A375 (cell line): Measurements from ENCODE around the gene P3H4. TPM values are rescaled to one million over a fixed set of nuclear protein-coding genes. Genes with fewer than 3 reads are reported as not detected.

ENCODE experiments used
- total RNA-seq: library from RNA; depleted of rRNA; stranded (reverse); fragments of >200 nt; shearing (Covaris generic); gene quantifications from 2 replicates; pipeline ENCODE4 v1.2.3, GENCODE V29; 2014; rRNA removed

The P3H4 gene
- 53.4 and 66.4 TPM in 2 replicates for total RNA-seq

GRCh38 chr17:41811549-41812380, at the start of gene P3H4:
P3H4 (minus strand) TSS chr17:41811949; CDS start chr17:41811915, 34 bp downstream.

GRCh38 chr17:41837761-41838538, 26.2 kb upstream of the P3H4 start, which contains the start of gene KLHL10:
KLHL10 (plus strand) TSS chr17:41837825; CDS start chr17:41837933, 108 bp downstream.

GRCh38 chr17:41835800-41836549, 24.2 kb upstream of the P3H4 start, which contains the start of gene NT5C3B:
NT5C3B (minus strand) TSS chr17:41836232; CDS start chr17:41836193, 39 bp downstream.

GRCh38 chr17:41812381-41813151, 817 bp upstream of the P3H4 start, which contains the start of gene FKBP10:
FKBP10 (plus strand) TSS chr17:41813004; CDS start chr17:41813035, 31 bp downstream.

GRCh38 chr17:41786227-41787020, 25.3 kb downstream of the P3H4 start, which contains the start of gene JUP:
JUP (minus strand) TSS chr17:41786711; CDS start chr17:41771854, 14,857 bp downstream.

Other genes starting within 250 kb of the P3H4 start
- 2.2 and 2.6 TPM in 2 replicates for gene KRT9, start 239.9 kb downstream of the P3H4 start, total RNA-seq
- 56.1 and 63.7 TPM in 2 replicates for gene KRT14, start 225.1 kb downstream of the P3H4 start, total RNA-seq
- gene KRT16, start 199.2 kb downstream of the P3H4 start, total RNA-seq: 1.4 and 1.6 TPM in 2 replicates
- 0.45 TPM in 2 replicates for gene KRT17, start 187.4 kb downstream of the P3H4 start, total RNA-seq
- gene EIF1, start 123.1 kb downstream of the P3H4 start, total RNA-seq: 130 and 141 TPM in 2 replicates
- not detected in 2 replicates for gene GAST, start 99.6 kb downstream of the P3H4 start, total RNA-seq
- 0.15 TPM in 1 of 2 replicates, not detected in the other for gene HAP1, start 77.3 kb downstream of the P3H4 start, total RNA-seq
- gene JUP, start 25.2 kb downstream of the P3H4 start, total RNA-seq: 5.9 and 6.1 TPM in 2 replicates
- 259 and 283 TPM in 2 replicates for gene FKBP10, start 1.1 kb upstream of the P3H4 start, total RNA-seq
- gene NT5C3B, start 24.3 kb upstream of the P3H4 start, total RNA-seq: 85.6 and 94.7 TPM in 2 replicates
- gene KLHL10, start 25.9 kb upstream of the P3H4 start, total RNA-seq: not detected in 2 replicates
- 25.5 and 26.7 TPM in 2 replicates for gene KLHL11, start 53.5 kb upstream of the P3H4 start, total RNA-seq
- 124 and 136 TPM in 2 replicates for gene ACLY, start 107.0 kb upstream of the P3H4 start, total RNA-seq
- 7.9 and 9.4 TPM in 2 replicates for gene ODAD4, start 118.7 kb upstream of the P3H4 start, total RNA-seq
- gene CNP, start 154.8 kb upstream of the P3H4 start, total RNA-seq: 162 and 173 TPM in 2 replicates
- 129 and 133 TPM in 2 replicates for gene DNAJC7, start 205.5 kb upstream of the P3H4 start, total RNA-seq
- gene NKIRAS2, start 208.1 kb upstream of the P3H4 start, total RNA-seq: 81.9 and 82.1 TPM in 2 replicates
- 2.9 and 3.2 TPM in 2 replicates for gene C17orf113, start 238.7 kb upstream of the P3H4 start, total RNA-seq